Tibial artery (tissue), 4 donors: ENCODE data around the gene DPH2.

Experiments
- DNase-seq, 2 donors: peaks; one replicate each; pipeline ENCODE4 v3.0.0-alpha.2; 2019
- H3K27ac ChIP-seq, 2 donors: fragments of 200-600 bp; sonication (generic) in 1 of 2; 1 replicate in 1 of 2; 2 replicates in 1 of 2; pipeline ENCODE4 v1.5.1; 2018 to 2019; ENCODE audit warnings: mild to moderate bottlenecking in 1 of 2
- H3K27me3 ChIP-seq, 2 donors: fragments of 200-600 bp; sonication (generic) in 1 of 2; one replicate each; pipeline versions ENCODE4 v1.5.1 to v1.6.0; 2016 to 2019
- H3K36me3 ChIP-seq, 3 donors: fragments of 200-600 bp; sonication (generic) in 2 of 3; one replicate each; pipeline ENCODE4 v1.5.1; 2016 to 2019; ENCODE audit warnings: mild to moderate bottlenecking in 2 of 3
- H3K4me1 ChIP-seq, 4 donors: fragments of 200-600 bp; sonication (generic) in 2 of 4; 1 replicate in 3 of 4; 2 replicates in 1 of 4; pipeline ENCODE4 v1.5.1; 2016 to 2019
- H3K4me3 ChIP-seq, 2 donors: fragments of 200-600 bp; sonication (generic) in 1 of 2; 1 replicate in 1 of 2; 2 replicates in 1 of 2; pipeline ENCODE4 v1.5.1; 2018 to 2019; ENCODE audit warnings: mild to moderate bottlenecking in 2 of 2
- H3K9me3 ChIP-seq, 3 donors: fragments of 200-600 bp; sonication (generic) in 1 of 3; one replicate each; pipeline ENCODE4 v1.5.1; 2016 to 2019
- intact Hi-C: fragments of 100-400 bp; cut with DNase I; formaldehyde crosslinking; loops from one replicate; pipeline ENCODE4 v1.15.0; 2023; ENCODE audit warnings: low total_unique reads
- TF ChIP-seq, protein P1 (sequence below), 2 experiments: fragments of 200-600 bp in 1 of 2; fragments of 450-650 bp in 1 of 2; IDR thresholded peaks; one replicate each; pipeline ENCODE4 v1.5.1; 2017 to 2019; ENCODE audit warnings: antibody characterized with exemption in 2 of 2, mild to moderate bottlenecking in 1 of 2, moderate library complexity in 1 of 2

The DPH2 gene

DNA sequence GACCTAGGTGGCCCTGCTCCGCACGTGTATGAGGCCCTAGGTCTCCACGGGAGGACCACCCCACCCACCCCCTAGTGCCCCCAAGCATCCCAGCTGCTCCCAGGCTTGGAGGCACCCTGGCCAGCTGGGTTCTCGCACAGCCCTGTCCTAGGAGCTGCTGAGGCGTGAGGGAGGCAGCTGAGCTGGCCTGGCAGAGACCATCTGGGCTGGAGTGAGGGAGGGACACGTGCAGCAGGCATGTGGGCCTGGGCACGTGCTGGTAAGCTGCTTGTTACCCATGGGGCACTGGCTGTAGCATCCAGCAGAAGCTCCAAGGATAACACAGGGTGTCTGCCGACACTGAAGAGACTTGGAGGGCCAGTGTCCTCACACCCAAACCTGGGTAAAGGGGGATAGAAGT is 51.3 kb downstream of the DPH2 start:
- Histone ChIP-seq H3K4me1 (peaks cover 0 to 3% (median 3%) of the 10 kb centered on the region in 4 donors), H3K27me3 (no peaks in the 10 kb centered on the region), H3K36me3 (peaks cover 0 to 6% (median 5%) of the 10 kb centered on the region in 3 donors), H3K9me3 (no peaks in the 10 kb centered on the region), H3K27ac (no peak overlapping the region), H3K4me3 (no peak overlapping the region)
- no peak for DNase-seq
- TF ChIP-seq, protein P1, sequence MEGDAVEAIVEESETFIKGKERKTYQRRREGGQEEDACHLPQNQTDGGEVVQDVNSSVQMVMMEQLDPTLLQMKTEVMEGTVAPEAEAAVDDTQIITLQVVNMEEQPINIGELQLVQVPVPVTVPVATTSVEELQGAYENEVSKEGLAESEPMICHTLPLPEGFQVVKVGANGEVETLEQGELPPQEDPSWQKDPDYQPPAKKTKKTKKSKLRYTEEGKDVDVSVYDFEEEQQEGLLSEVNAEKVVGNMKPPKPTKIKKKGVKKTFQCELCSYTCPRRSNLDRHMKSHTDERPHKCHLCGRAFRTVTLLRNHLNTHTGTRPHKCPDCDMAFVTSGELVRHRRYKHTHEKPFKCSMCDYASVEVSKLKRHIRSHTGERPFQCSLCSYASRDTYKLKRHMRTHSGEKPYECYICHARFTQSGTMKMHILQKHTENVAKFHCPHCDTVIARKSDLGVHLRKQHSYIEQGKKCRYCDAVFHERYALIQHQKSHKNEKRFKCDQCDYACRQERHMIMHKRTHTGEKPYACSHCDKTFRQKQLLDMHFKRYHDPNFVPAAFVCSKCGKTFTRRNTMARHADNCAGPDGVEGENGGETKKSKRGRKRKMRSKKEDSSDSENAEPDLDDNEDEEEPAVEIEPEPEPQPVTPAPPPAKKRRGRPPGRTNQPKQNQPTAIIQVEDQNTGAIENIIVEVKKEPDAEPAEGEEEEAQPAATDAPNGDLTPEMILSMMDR (IDR thresholded peaks at IDR 0.05) = no peak
- intact Hi-C loops = no loop called here

DNA sequence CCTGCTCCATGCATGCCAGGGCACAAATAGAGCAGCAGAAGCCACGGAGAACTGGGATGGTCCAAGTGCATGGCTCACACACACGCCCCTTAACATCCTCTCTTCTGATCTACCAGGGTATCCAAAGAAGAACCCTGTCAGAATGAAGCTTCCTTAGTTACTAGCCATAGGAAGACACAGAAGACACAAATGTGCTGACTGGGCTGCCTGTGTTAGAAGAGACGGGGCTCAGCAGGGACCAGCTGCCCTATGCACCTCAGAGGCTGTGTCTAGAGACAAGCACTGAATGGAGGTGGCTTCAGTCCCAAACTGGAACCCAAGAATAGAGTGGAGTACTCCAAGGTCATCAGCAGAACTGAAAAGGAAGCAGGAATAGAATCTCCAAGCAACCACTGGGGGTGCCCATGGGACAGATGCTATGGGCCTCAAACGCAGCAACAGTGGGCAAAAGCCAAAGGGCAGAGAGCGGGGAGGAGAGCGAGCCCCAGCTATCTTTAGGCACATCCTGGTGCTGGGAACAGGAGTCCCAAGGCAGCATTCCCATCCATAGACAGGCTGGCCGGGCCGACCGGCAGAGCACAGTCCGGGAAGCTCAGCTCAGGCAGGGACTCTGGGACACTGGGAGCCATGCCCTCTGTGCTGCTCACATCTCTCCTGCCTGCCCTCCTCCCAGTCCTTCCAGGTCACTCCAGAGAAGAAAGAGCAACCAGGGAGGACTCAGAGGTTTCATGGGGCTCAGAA is 51.9 kb downstream of the DPH2 start:
- intact Hi-C loops = no loop called here
- Histone ChIP-seq H3K4me3 (no peak overlapping the region), H3K4me1 (no peaks in the 10 kb centered on the region), H3K36me3 (peaks cover 0 to 6% (median 5%) of the 10 kb centered on the region in 3 donors), H3K27ac (no peak overlapping the region), H3K9me3 (no peaks in the 10 kb centered on the region), H3K27me3 (no peaks in the 10 kb centered on the region)
- no peak for DNase-seq
- TF ChIP-seq, protein P1 (IDR thresholded peaks at IDR 0.05) = no peak
